Endothelial cell of umbilical vein (primary cell): ENCODE measurements around the gene LEP. TPM values are rescaled to one million over a fixed set of nuclear protein-coding genes. Genes with fewer than 3 reads are reported as not detected.

Source experiments
- BruUV-seq: library from RNA; stranded (reverse); fragments of 400-500 nt; replicated peaks from 2 replicates; lab custom pipeline; 2021; lab: Mats Ljungman, UMichigan
- CTCF ChIA-PET: fragments of 300-600, 350-600 bp; sonication (Branson Sonifier 250); formaldehyde crosslinking; loops from one replicate; lab custom pipeline; 2021; ENCODE audit warnings: antibody characterized with exemption, inconsistent platforms; lab: Charles Lee
- POLR2A ChIA-PET: fragments of 300-600, 350-600 bp; sonication (Branson Sonifier 250); formaldehyde crosslinking; loops from one replicate; lab custom pipeline; 2021; ENCODE audit warnings: antibody characterized with exemption, inconsistent platforms; lab: Charles Lee
- DNase-seq: peaks from one replicate; pipeline ENCODE4 v3.0.0-alpha.2; 2011; ENCODE audit warnings: low read depth, low spot score
- FAIRE-seq: peaks from 2 replicates; lab custom pipeline; 2011; peaks lifted over from hg19 to GRCh38; lab: Jason Lieb, UNC
- H2AFZ ChIP-seq: 2 replicates; pipeline ENCODE4 v1.6.0; 2012; ENCODE audit warnings: low read depth, low read length, control low read depth, inconsistent platforms
- H3K27ac ChIP-seq: 2 replicates; pipeline ENCODE4 v1.5.1; 2011; ENCODE audit warnings: low read depth, mild to moderate bottlenecking, control low read depth, low read length, moderate library complexity; ENCODE audit not compliant: insufficient read depth
- H3K27me3 ChIP-seq, 2 experiments: 2 replicates each; pipeline versions ENCODE4 v1.6.0 to v1.6.1; 2011; ENCODE audit warnings: low read length in 2 of 2, mixed read lengths in 1 of 2; ENCODE audit not compliant: control insufficient read depth in 2 of 2, insufficient read depth in 2 of 2
- H3K36me3 ChIP-seq, 2 experiments: 2 replicates in 1 of 2; 3 replicates in 1 of 2; pipeline ENCODE4 v1.5.1; 2011; ENCODE audit warnings: low read length in 2 of 2, mild to moderate bottlenecking in 1 of 2, moderate library complexity in 1 of 2; ENCODE audit not compliant: control insufficient read depth in 2 of 2, insufficient read depth in 2 of 2; ENCODE audit errors: extremely low read depth in 1 of 2
- H3K4me1 ChIP-seq: 3 replicates; pipeline ENCODE4 v1.5.1; 2011; ENCODE audit warnings: mild to moderate bottlenecking, low read length; ENCODE audit not compliant: control insufficient read depth, insufficient read depth; ENCODE audit errors: extremely low read depth
- H3K4me2 ChIP-seq: 2 replicates; pipeline ENCODE4 v1.6.1; 2011; ENCODE audit warnings: low read length, control low read depth, mixed read lengths; ENCODE audit not compliant: insufficient read depth
- H3K4me3 ChIP-seq, 3 experiments: fragments of 200-600 bp in 1 of 3; sonication (generic), shearing (Covaris generic) in 1 of 3; replicated peaks in 1 of 3; 2 replicates each; pipeline ENCODE4 v1.5.1; 2011 to 2016; ENCODE audit warnings: control low read depth in 3 of 3, low read length in 3 of 3, mild to moderate bottlenecking in 2 of 3, inconsistent platforms in 1 of 3, low read depth in 1 of 3, moderate library complexity in 1 of 3; ENCODE audit not compliant: insufficient read depth in 1 of 3
- H3K79me2 ChIP-seq: 2 replicates; pipeline ENCODE4 v1.6.0; 2012; ENCODE audit warnings: low read length, inconsistent platforms; ENCODE audit not compliant: control insufficient read depth, insufficient read depth
- H3K9ac ChIP-seq: replicated peaks from 2 replicates; pipeline ENCODE3; 2011; ENCODE audit warnings: low read length, control low read depth; ENCODE audit not compliant: insufficient read depth; ENCODE audit errors: extremely low read depth
- H3K9me1 ChIP-seq: replicated peaks from 3 replicates; pipeline ENCODE4 v1.6.0; 2011; ENCODE audit warnings: mild to moderate bottlenecking, low read length; ENCODE audit not compliant: control insufficient read depth, insufficient read depth; ENCODE audit errors: extremely low read depth
- H3K9me3 ChIP-seq: replicated peaks from 2 replicates; pipeline ENCODE4 v1.5.1; 2012; ENCODE audit warnings: low read length, inconsistent platforms; ENCODE audit not compliant: control insufficient read depth, insufficient read depth
- H4K20me1 ChIP-seq: replicated peaks from 2 replicates; pipeline ENCODE3; 2011; ENCODE audit warnings: mild to moderate bottlenecking, low read length; ENCODE audit not compliant: control insufficient read depth, insufficient read depth; ENCODE audit errors: extremely low read depth
- EZH2 ChIP-seq: IDR thresholded peaks from 2 replicates; pipeline ENCODE4 v1.6.1; 2012; ENCODE audit warnings: borderline replicate concordance, low read depth, mild to moderate bottlenecking, moderate library complexity, low read length, inconsistent platforms; ENCODE audit not compliant: severe bottlenecking
- FOS ChIP-seq: IDR thresholded peaks from 2 replicates; pipeline ENCODE4 v1.6.1; 2011; ENCODE audit warnings: mild to moderate bottlenecking, low read length, moderate library complexity, borderline replicate concordance; ENCODE audit not compliant: insufficient read depth
- GATA2 ChIP-seq: IDR thresholded peaks from 2 replicates; pipeline ENCODE4 v1.7.0; 2011; ENCODE audit warnings: low read depth, mild to moderate bottlenecking, moderate library complexity, mixed read lengths, low read length; ENCODE audit not compliant: insufficient read length, insufficient read depth
- JUN ChIP-seq: IDR thresholded peaks from 2 replicates; pipeline ENCODE4 v1.6.1; 2011; ENCODE audit warnings: borderline replicate concordance, low read depth; ENCODE audit not compliant: insufficient read length, insufficient read depth
- MAX ChIP-seq: IDR thresholded peaks from 2 replicates; pipeline ENCODE4 v1.6.1; 2011; ENCODE audit not compliant: insufficient read depth, insufficient read length
- MYC ChIP-seq: IDR thresholded peaks from one replicate; pipeline ENCODE4 v1.6.1; 2011; ENCODE audit warnings: mild to moderate bottlenecking, low read depth, low read length
- POLR2A ChIP-seq: IDR thresholded peaks from 2 replicates; pipeline ENCODE4 v1.6.1; 2012; ENCODE audit warnings: low read depth, mild to moderate bottlenecking, control low read depth, low read length
- POLR2AphosphoS5 ChIP-seq: IDR thresholded peaks from 2 replicates; pipeline ENCODE4 v1.6.1; 2012; ENCODE audit warnings: low read depth, mild to moderate bottlenecking, control low read depth, low read length, moderate library complexity; ENCODE audit not compliant: insufficient read depth
- dilution Hi-C: fragments of 300-500 bp; cut with MboI; formaldehyde crosslinking; loops from one replicate; pipeline ENCODE4 v1.15.0; 2019; ENCODE audit warnings: low sequenced_read_pairs; ENCODE audit not compliant: extremely low pct_ligation_motif_present
- intact Hi-C: fragments of 100-400 bp; cut with micrococcal nuclease; formaldehyde crosslinking; loops from one replicate; pipeline ENCODE4 v1.10.0; 2022
- polyA plus RNA-seq, 4 experiments: library from polyadenylated mRNA; depleted of rRNA in 3 of 4; stranded (reverse) in 3 of 4; unstranded in 1 of 4; fragments of >200 nt; gene quantifications; 2 replicates each; pipeline versions ENCODE4 v1.2.1 to v1.2.3, GENCODE V29; 2011 to 2012; ENCODE audit warnings: missing spikeins in 1 of 4
- total RNA-seq: library from RNA; stranded (reverse); gene quantifications from 2 replicates; pipeline ENCODE4 v1.2.3, GENCODE V29; 2021
- TF ChIP-seq, protein P1 (sequence below), 2 donors: IDR thresholded peaks; 1 replicate in 1 of 2; 2 replicates in 1 of 2; pipeline ENCODE4 v1.5.1; 2011; ENCODE audit warnings: low read length in 2 of 2, mild to moderate bottlenecking in 2 of 2, moderate library complexity in 2 of 2, control low read depth in 1 of 2, inconsistent platforms in 1 of 2, low read depth in 1 of 2; ENCODE audit not compliant: insufficient read depth in 1 of 2; ENCODE audit errors: extremely low read depth in 1 of 2

Gene LEP
- total and polyA plus RNA-seq, 2 donors (not counting 3 experiments of a cell fraction or from before 2014, with no cell fraction given): not detected

- intact Hi-C loops: no loop called here
- CTCF ChIA-PET: interaction anchor here (1.3 to 8.2 kb wide), 9 partner anchors 9 to 1408 kb away, joined by 3 to 229 read pairs (median 10); no protein-coding TSS in a partner anchor
- H3K36me3 ChIP-seq: no peaks in the 10 kb centered on the region
- TF ChIP-seq MAX: no peak
- TF ChIP-seq POLR2AphosphoS5: no peak
- no peak for TF ChIP-seq JUN
- no peak for TF ChIP-seq POLR2A
- peak; percentile 42 for TF ChIP-seq EZH2
- TF ChIP-seq GATA2: no peak
- TF ChIP-seq FOS: no peak
- TF ChIP-seq, protein P1, sequence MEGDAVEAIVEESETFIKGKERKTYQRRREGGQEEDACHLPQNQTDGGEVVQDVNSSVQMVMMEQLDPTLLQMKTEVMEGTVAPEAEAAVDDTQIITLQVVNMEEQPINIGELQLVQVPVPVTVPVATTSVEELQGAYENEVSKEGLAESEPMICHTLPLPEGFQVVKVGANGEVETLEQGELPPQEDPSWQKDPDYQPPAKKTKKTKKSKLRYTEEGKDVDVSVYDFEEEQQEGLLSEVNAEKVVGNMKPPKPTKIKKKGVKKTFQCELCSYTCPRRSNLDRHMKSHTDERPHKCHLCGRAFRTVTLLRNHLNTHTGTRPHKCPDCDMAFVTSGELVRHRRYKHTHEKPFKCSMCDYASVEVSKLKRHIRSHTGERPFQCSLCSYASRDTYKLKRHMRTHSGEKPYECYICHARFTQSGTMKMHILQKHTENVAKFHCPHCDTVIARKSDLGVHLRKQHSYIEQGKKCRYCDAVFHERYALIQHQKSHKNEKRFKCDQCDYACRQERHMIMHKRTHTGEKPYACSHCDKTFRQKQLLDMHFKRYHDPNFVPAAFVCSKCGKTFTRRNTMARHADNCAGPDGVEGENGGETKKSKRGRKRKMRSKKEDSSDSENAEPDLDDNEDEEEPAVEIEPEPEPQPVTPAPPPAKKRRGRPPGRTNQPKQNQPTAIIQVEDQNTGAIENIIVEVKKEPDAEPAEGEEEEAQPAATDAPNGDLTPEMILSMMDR (IDR thresholded peaks at IDR 0.05; ENCODE audit: extremely low read depth in 1 of 2, insufficient read depth in 1 of 2, low read depth in 1 of 2, low read length in 2 of 2): no peak
- TF ChIP-seq MYC: no peak
- H3K4me1 ChIP-seq: no peaks in the 10 kb centered on the region
- no peak overlapping the region for H2AFZ ChIP-seq
- H3K27me3 ChIP-seq: peaks cover 15 to 24% of the 10 kb centered on the region in 2 experiments
- no peak for FAIRE-seq
- H3K9me3 ChIP-seq: no peaks in the 10 kb centered on the region
- no peaks in the 10 kb centered on the region for H3K79me2 ChIP-seq
- H3K4me3 ChIP-seq: no peak overlapping the region
- dilution Hi-C loops: loop anchor here (25.0 kb wide), 1 partner anchor 499 kb away; no protein-coding TSS in a partner anchor
- no TSS peak for BruUV-seq
- H4K20me1 ChIP-seq: no peaks in the 10 kb centered on the region
- no peak overlapping the region for H3K27ac ChIP-seq
- H3K9ac ChIP-seq: no peak overlapping the region
- DNase-seq: no peak
- POLR2A ChIA-PET: no interaction called here
- no peak overlapping the region for H3K4me2 ChIP-seq
- H3K9me1 ChIP-seq: no peaks in the 10 kb centered on the region
Measured at GRCh38 chr7:128210590-128211570, 30.2 kb upstream of the LEP start.
